Fibroblast of lung (primary cell): ENCODE data around the gene CLN5. TPM values are rescaled to one million over a fixed set of nuclear protein-coding genes. Genes with fewer than 3 reads are reported as not detected.

Experiments used
- DNase-seq, 2 donors: peaks; one replicate each; pipeline versions ENCODE4 v3.0.0 to v3.0.0-alpha.2; 2010; ENCODE audit warnings: low read depth in 2 of 2
- H2AFZ ChIP-seq: 2 replicates; pipeline ENCODE4 v1.5.1; 2012; ENCODE audit warnings: low read length, control low read depth, inconsistent platforms
- H3K27ac ChIP-seq: 2 replicates; pipeline ENCODE4 v1.5.1; 2011; ENCODE audit warnings: low read length, control low read depth; ENCODE audit not compliant: insufficient read depth
- H3K27me3 ChIP-seq: 2 replicates; pipeline ENCODE4 v1.5.1; 2011; ENCODE audit warnings: mild to moderate bottlenecking, low read length; ENCODE audit not compliant: control insufficient read depth, insufficient read depth
- H3K36me3 ChIP-seq: 2 replicates; pipeline ENCODE4 v1.5.1; 2011; ENCODE audit warnings: low read length; ENCODE audit not compliant: control insufficient read depth, insufficient read depth
- H3K4me1 ChIP-seq: 2 replicates; pipeline ENCODE4 v1.5.1; 2011; ENCODE audit warnings: low read length; ENCODE audit not compliant: control insufficient read depth, insufficient read depth; ENCODE audit errors: extremely low read depth
- H3K4me2 ChIP-seq: 2 replicates; pipeline ENCODE4 v1.5.1; 2011; ENCODE audit warnings: low read length, control low read depth; ENCODE audit not compliant: insufficient read depth; ENCODE audit errors: extremely low read depth
- H3K4me3 ChIP-seq, 4 experiments: fragments of 200-600 bp in 1 of 4; sonication (generic) in 1 of 4; replicated peaks in 1 of 4; 2 replicates each; pipeline ENCODE4 v1.5.1; 2011 to 2016; ENCODE audit warnings: low read length in 4 of 4, low read depth in 3 of 4, mild to moderate bottlenecking in 3 of 4, control low read depth in 2 of 4, inconsistent platforms in 1 of 4, mixed read lengths in 1 of 4; ENCODE audit not compliant: insufficient read depth in 1 of 4; ENCODE audit errors: control extremely low read depth in 1 of 4
- H3K79me2 ChIP-seq: 2 replicates; pipeline ENCODE4 v1.5.1; 2012; ENCODE audit warnings: mild to moderate bottlenecking, low read length, inconsistent platforms; ENCODE audit not compliant: control insufficient read depth, insufficient read depth
- H3K9ac ChIP-seq: 2 replicates; pipeline ENCODE4 v1.5.1; 2011; ENCODE audit warnings: mild to moderate bottlenecking, low read length, control low read depth; ENCODE audit not compliant: insufficient read depth
- H3K9me3 ChIP-seq: 2 replicates; pipeline ENCODE4 v1.5.1; 2012; ENCODE audit warnings: low read depth, low read length; ENCODE audit not compliant: control insufficient read depth, insufficient read depth
- H4K20me1 ChIP-seq: 2 replicates; pipeline ENCODE4 v1.5.1; 2011; ENCODE audit warnings: low read length; ENCODE audit not compliant: control insufficient read depth, insufficient read depth; ENCODE audit errors: extremely low read depth
- EZH2 ChIP-seq: IDR thresholded peaks from 2 replicates; pipeline ENCODE4 v1.5.1; 2012; ENCODE audit warnings: low read length, control low read depth, mild to moderate bottlenecking; ENCODE audit errors: missing control alignments
- polyA plus RNA-seq, 2 donors: library from polyadenylated mRNA; depleted of rRNA in 1 of 2; stranded (reverse) in 1 of 2; unstranded in 1 of 2; fragments of >200 nt; gene quantifications; 2 replicates each; pipeline ENCODE4 v1.2.1, GENCODE V29; 2011 to 2012; ENCODE audit warnings: missing spikeins in 1 of 2
- total RNA-seq: library from RNA; depleted of rRNA; stranded (reverse); fragments of >200 nt; gene quantifications from 2 replicates; pipeline ENCODE4 v1.2.1, GENCODE V29; 2014
- TF ChIP-seq, protein P1 (sequence below), 2 donors: IDR thresholded peaks in 1 of 2; conservative IDR thresholded peaks in 1 of 2; 1 replicate in 1 of 2; 2 replicates in 1 of 2; pipeline ENCODE4 v1.5.1; 2011 to 2012; ENCODE audit warnings: low read length in 2 of 2, control low read depth in 1 of 2, inconsistent platforms in 1 of 2, low read depth in 1 of 2, mild to moderate bottlenecking in 1 of 2

CLN5 gene
- total and polyA plus RNA-seq, 2 donors (not counting 1 experiment from before 2014, with no cell fraction given): 30.0 to 37.8 TPM

DNA sequence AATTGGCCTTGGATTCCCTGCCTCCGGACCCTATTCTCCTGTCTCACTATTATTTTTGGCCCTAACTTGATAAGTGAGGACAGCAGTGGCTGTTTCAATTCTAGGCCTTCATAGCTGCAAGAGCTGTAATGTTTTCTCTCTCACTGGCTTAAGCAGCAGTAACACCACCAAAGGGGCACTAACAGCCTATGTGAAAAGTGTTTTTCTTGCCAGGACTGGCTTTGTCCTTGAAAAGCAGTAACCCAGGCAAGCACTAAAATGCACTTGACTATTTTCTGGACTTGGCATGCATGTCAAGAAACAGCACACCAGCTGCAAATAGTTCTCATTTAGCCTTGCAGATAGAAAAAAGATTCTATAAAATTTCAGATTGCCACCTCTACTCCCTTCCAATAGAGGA, 44.4 kb downstream of the CLN5 start:
- no peaks in the 10 kb centered on the region for H4K20me1 ChIP-seq
- TF ChIP-seq, protein P1, sequence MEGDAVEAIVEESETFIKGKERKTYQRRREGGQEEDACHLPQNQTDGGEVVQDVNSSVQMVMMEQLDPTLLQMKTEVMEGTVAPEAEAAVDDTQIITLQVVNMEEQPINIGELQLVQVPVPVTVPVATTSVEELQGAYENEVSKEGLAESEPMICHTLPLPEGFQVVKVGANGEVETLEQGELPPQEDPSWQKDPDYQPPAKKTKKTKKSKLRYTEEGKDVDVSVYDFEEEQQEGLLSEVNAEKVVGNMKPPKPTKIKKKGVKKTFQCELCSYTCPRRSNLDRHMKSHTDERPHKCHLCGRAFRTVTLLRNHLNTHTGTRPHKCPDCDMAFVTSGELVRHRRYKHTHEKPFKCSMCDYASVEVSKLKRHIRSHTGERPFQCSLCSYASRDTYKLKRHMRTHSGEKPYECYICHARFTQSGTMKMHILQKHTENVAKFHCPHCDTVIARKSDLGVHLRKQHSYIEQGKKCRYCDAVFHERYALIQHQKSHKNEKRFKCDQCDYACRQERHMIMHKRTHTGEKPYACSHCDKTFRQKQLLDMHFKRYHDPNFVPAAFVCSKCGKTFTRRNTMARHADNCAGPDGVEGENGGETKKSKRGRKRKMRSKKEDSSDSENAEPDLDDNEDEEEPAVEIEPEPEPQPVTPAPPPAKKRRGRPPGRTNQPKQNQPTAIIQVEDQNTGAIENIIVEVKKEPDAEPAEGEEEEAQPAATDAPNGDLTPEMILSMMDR (conservative IDR thresholded peaks at IDR 0.05 in 1 of 2, IDR thresholded peaks at IDR 0.05 in 1 of 2; ENCODE audit: low read depth in 1 of 2, low read length in 2 of 2): no peak
- TF ChIP-seq EZH2: no peak
- no peak overlapping the region for H3K4me2 ChIP-seq
- H3K27ac ChIP-seq: no peak overlapping the region
- H3K4me1 ChIP-seq: no peaks in the 10 kb centered on the region
- H3K4me3 ChIP-seq: no peak overlapping the region
- H3K27me3 ChIP-seq: no peaks in the 10 kb centered on the region
- no peaks in the 10 kb centered on the region for H3K36me3 ChIP-seq
- no peak overlapping the region for H2AFZ ChIP-seq
- no peaks in the 10 kb centered on the region for H3K9me3 ChIP-seq
- H3K79me2 ChIP-seq: no peaks in the 10 kb centered on the region
- DNase-seq: no peak
- no peak overlapping the region for H3K9ac ChIP-seq

DNA sequence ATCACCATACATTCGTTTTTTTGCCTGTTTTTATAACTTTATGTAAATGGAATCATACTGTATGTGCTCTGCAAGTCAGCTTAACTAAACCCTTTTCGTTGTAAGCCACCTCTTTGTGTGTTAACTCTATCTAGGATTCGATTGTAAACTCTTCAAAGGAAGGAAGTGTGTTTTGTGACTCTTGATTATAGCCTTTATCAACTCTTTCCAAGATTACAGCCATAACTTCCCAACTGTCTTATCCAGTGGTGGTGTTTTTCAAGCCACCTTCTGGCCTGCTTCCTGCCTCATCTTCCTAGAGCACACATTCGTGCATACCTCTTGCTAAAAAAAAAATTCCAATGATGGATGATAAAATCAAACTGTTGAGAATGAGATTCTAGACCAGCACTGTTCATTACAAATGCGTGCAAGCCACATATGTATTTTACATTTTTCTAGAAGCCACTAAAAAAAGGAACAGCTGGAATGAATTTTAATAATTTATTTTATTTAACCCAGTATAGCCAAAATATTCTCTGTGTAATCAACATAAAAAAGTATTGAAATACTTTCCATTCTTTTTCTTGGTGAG, 47.1 kb downstream of the CLN5 start:
- H3K9me3 ChIP-seq: no peaks in the 10 kb centered on the region
- no peak for TF ChIP-seq EZH2
- TF ChIP-seq, protein P1 (conservative IDR thresholded peaks at IDR 0.05 in 1 of 2, IDR thresholded peaks at IDR 0.05 in 1 of 2; ENCODE audit: low read depth in 1 of 2, low read length in 2 of 2): no peak
- H3K4me1 ChIP-seq: no peaks in the 10 kb centered on the region
- no peak for DNase-seq
- no peak overlapping the region for H3K4me2 ChIP-seq
- no peaks in the 10 kb centered on the region for H3K79me2 ChIP-seq
- H3K9ac ChIP-seq: no peak overlapping the region
- H3K27ac ChIP-seq: no peak overlapping the region
- H3K27me3 ChIP-seq: no peaks in the 10 kb centered on the region
- no peak overlapping the region for H3K4me3 ChIP-seq
- no peaks in the 10 kb centered on the region for H4K20me1 ChIP-seq
- no peaks in the 10 kb centered on the region for H3K36me3 ChIP-seq
- no peak overlapping the region for H2AFZ ChIP-seq

DNA sequence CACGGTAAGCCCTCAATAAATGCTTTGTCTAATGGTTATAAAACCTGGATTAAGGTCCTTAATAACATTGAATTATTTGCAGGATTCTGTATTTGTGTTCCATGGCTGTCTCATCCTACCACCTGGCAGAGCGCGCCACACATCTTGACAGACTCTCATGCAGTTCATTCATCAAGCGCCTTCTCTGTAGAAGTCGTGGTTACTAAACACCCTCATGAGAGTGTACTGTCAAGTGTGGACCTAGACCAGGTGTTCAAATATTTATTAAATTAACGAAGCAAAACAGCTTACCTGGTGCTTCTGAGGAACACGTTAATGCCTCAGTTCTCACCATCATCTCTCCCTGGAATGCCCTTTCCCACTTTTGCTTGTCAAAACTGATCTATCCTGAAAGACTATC, 48.2 kb downstream of the CLN5 start:
- Histone ChIP-seq H3K4me1 (no peaks in the 10 kb centered on the region), H3K9ac (no peak overlapping the region), H3K36me3 (peaks cover 1% of the 10 kb centered on the region), H3K27ac (no peak overlapping the region), H3K4me3 (no peak overlapping the region), H3K79me2 (no peaks in the 10 kb centered on the region), H3K4me2 (no peak overlapping the region), H2AFZ (no peak overlapping the region), H3K9me3 (no peaks in the 10 kb centered on the region), H4K20me1 (no peaks in the 10 kb centered on the region), H3K27me3 (no peaks in the 10 kb centered on the region)
- no peak for DNase-seq
- TF ChIP-seq, protein P1 (conservative IDR thresholded peaks at IDR 0.05 in 1 of 2, IDR thresholded peaks at IDR 0.05 in 1 of 2; ENCODE audit: low read depth in 1 of 2, low read length in 2 of 2): no peak
